CD14-positive monocyte (primary cell): Measurements from ENCODE around the gene SHB. TPM values are rescaled to one million over a fixed set of nuclear protein-coding genes. Genes with fewer than 3 reads are reported as not detected.

Source experiments
- DNase-seq, 3 donors: peaks; one replicate each; pipeline ENCODE4 v3.0.0-alpha.2; 2011 to 2022
- H2AFZ ChIP-seq: 2 replicates; pipeline ENCODE4 v1.6.0; 2012; ENCODE audit warnings: mild to moderate bottlenecking, low read depth, low read length, inconsistent platforms; ENCODE audit not compliant: insufficient read depth, poor library complexity, severe bottlenecking
- H3K27ac ChIP-seq, 2 donors: 1 replicate in 1 of 2; 2 replicates in 1 of 2; pipeline ENCODE4 v1.5.1; 2012 to 2013; ENCODE audit warnings: low read length in 2 of 2, control low read depth in 1 of 2, inconsistent platforms in 1 of 2, low read depth in 1 of 2, mild to moderate bottlenecking in 1 of 2
- H3K27me3 ChIP-seq, 2 donors: one replicate each; pipeline versions ENCODE4 v1.6.0 to v1.6.1; 2011 to 2013; ENCODE audit warnings: low read length in 2 of 2; ENCODE audit not compliant: control insufficient read depth in 2 of 2, insufficient read depth in 2 of 2
- H3K36me3 ChIP-seq, 2 donors: replicated peaks in 1 of 2; 1 replicate in 1 of 2; 2 replicates in 1 of 2; pipeline versions ENCODE4 v1.5.1 to v1.6.1; 2012 to 2013; ENCODE audit warnings: low read length in 2 of 2, control low read depth in 1 of 2, inconsistent platforms in 1 of 2, mild to moderate bottlenecking in 1 of 2; ENCODE audit not compliant: insufficient read depth in 2 of 2, control insufficient read depth in 1 of 2
- H3K4me1 ChIP-seq, 2 donors: 1 replicate in 1 of 2; 2 replicates in 1 of 2; pipeline versions ENCODE4 v1.5.1 to v1.6.1; 2012 to 2013; ENCODE audit warnings: low read length in 2 of 2, control low read depth in 1 of 2, inconsistent platforms in 1 of 2, mild to moderate bottlenecking in 1 of 2, moderate library complexity in 1 of 2; ENCODE audit not compliant: insufficient read depth in 2 of 2, control insufficient read depth in 1 of 2
- H3K4me2 ChIP-seq: replicated peaks from 2 replicates; pipeline ENCODE3; 2012; ENCODE audit warnings: low read length, moderate library complexity, mild to moderate bottlenecking; ENCODE audit not compliant: poor library complexity, severe bottlenecking; ENCODE audit errors: extremely low read depth
- H3K4me3 ChIP-seq, 3 experiments: fragments of 200-600 bp in 1 of 3; sonication (generic) in 1 of 3; replicated peaks in 1 of 3; 1 replicate in 2 of 3; 2 replicates in 1 of 3; pipeline ENCODE4 v1.5.1; 2011 to 2013; ENCODE audit warnings: low read length in 3 of 3, mild to moderate bottlenecking in 3 of 3, control low read depth in 2 of 3, low read depth in 2 of 3, inconsistent platforms in 1 of 3, moderate library complexity in 1 of 3
- H3K79me2 ChIP-seq: 2 replicates; pipeline ENCODE4 v1.6.0; 2012; ENCODE audit warnings: mild to moderate bottlenecking, control low read depth, inconsistent platforms, low read length, moderate library complexity; ENCODE audit not compliant: insufficient read depth
- H3K9ac ChIP-seq: 2 replicates; pipeline ENCODE4 v1.6.0; 2017; ENCODE audit warnings: low read length, mild to moderate bottlenecking; ENCODE audit not compliant: insufficient read depth, poor library complexity, severe bottlenecking
- H3K9me3 ChIP-seq, 2 donors: replicated peaks in 1 of 2; 1 replicate in 1 of 2; 2 replicates in 1 of 2; pipeline versions ENCODE4 v1.5.1 to v1.6.1; 2012 to 2013; ENCODE audit warnings: low read length in 2 of 2, control low read depth in 1 of 2; ENCODE audit not compliant: control insufficient read depth in 1 of 2, insufficient read depth in 1 of 2
- H4K20me1 ChIP-seq: 2 replicates; pipeline ENCODE4 v1.6.0; 2012; ENCODE audit warnings: mild to moderate bottlenecking, low read length, control low read depth, moderate library complexity; ENCODE audit not compliant: insufficient read depth
- H3K27ac Mint-ChIP-seq, 7 donors: one replicate each; pipeline ENCODE4 v1.8.0; 2020; ENCODE audit warnings: mild to moderate bottlenecking in 7 of 7, mixed read lengths in 7 of 7, moderate library complexity in 6 of 7, inconsistent platforms in 2 of 7
- H3K27me3 Mint-ChIP-seq, 3 donors: one replicate each; pipeline ENCODE4 v1.8.0; 2021 to 2022; ENCODE audit warnings: low read depth in 3 of 3, mild to moderate bottlenecking in 3 of 3, mixed read lengths in 3 of 3, moderate library complexity in 3 of 3, inconsistent platforms in 1 of 3
- H3K36me3 Mint-ChIP-seq, 2 donors: one replicate each; pipeline ENCODE4 v1.8.0; 2020; ENCODE audit warnings: mixed read lengths in 2 of 2, inconsistent platforms in 1 of 2, mild to moderate bottlenecking in 1 of 2
- H3K4me1 Mint-ChIP-seq: one replicate; pipeline ENCODE4 v1.8.0; 2020; ENCODE audit warnings: mild to moderate bottlenecking, mixed read lengths
- H3K4me3 Mint-ChIP-seq, 2 donors: one replicate each; pipeline ENCODE4 v1.8.0; 2020; ENCODE audit warnings: mild to moderate bottlenecking in 2 of 2, mixed read lengths in 2 of 2, moderate library complexity in 1 of 2
- H3K9me3 Mint-ChIP-seq, 7 donors: one replicate each; pipeline ENCODE4 v1.8.0; 2020 to 2022; ENCODE audit warnings: mixed read lengths in 7 of 7, mild to moderate bottlenecking in 6 of 7, moderate library complexity in 6 of 7, inconsistent platforms in 2 of 7
- WGBS: methylation state at CpG from one replicate; pipeline ENCODE4 v1.1.5; 2013; ENCODE audit warnings: missing lambda C conversion rate; ENCODE audit not compliant: insufficient coverage; 5-methylcytosine and 5-hydroxymethylcytosine counted together
- intact Hi-C, 2 donors: fragments of 100-400 bp; cut with micrococcal nuclease; formaldehyde crosslinking; loops; one replicate each; pipeline versions ENCODE4 v1.15.0 to v1.15.1; 2023
- polyA plus RNA-seq, 3 donors: library from polyadenylated mRNA; depleted of rRNA in 1 of 3; unstranded in 2 of 3; stranded (reverse) in 1 of 3; fragments of 300-500 nt in 2 of 3; fragments of >200 nt in 1 of 3; fragmentation: Illumina TruSeq in 2 of 3; gene quantifications; 1 replicate in 2 of 3; 2 replicates in 1 of 3; pipeline ENCODE4 v1.2.3, GENCODE V29; 2012 to 2021
- TF ChIP-seq, protein P1 (sequence below): fragments of 200-600 bp; IDR thresholded peaks from one replicate; pipeline ENCODE4 v1.8.0; 2022; ENCODE audit warnings: antibody characterized with exemption, mild to moderate bottlenecking

Gene SHB
- polyA plus RNA-seq, 3 donors, result 0.27 to 1.3 (median 0.31) TPM

- intact Hi-C loops, result no loop called here
- H3K9me3 ChIP-seq, result no peaks in the 10 kb centered on the region
- H3K4me1 ChIP-seq, result no peaks in the 10 kb centered on the region
- TF ChIP-seq, protein P1, sequence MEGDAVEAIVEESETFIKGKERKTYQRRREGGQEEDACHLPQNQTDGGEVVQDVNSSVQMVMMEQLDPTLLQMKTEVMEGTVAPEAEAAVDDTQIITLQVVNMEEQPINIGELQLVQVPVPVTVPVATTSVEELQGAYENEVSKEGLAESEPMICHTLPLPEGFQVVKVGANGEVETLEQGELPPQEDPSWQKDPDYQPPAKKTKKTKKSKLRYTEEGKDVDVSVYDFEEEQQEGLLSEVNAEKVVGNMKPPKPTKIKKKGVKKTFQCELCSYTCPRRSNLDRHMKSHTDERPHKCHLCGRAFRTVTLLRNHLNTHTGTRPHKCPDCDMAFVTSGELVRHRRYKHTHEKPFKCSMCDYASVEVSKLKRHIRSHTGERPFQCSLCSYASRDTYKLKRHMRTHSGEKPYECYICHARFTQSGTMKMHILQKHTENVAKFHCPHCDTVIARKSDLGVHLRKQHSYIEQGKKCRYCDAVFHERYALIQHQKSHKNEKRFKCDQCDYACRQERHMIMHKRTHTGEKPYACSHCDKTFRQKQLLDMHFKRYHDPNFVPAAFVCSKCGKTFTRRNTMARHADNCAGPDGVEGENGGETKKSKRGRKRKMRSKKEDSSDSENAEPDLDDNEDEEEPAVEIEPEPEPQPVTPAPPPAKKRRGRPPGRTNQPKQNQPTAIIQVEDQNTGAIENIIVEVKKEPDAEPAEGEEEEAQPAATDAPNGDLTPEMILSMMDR, result no peak
- peaks cover 5 to 30% (median 8%) of the 10 kb centered on the region in 3 donors for H3K27me3 Mint-ChIP-seq
- no peaks in the 10 kb centered on the region for H3K9me3 Mint-ChIP-seq
- H3K36me3 Mint-ChIP-seq, result no peaks in the 10 kb centered on the region
- H3K27me3 ChIP-seq, result peaks cover 2% of the 10 kb centered on the region in 2 donors
- no peak overlapping the region for H3K27ac Mint-ChIP-seq
- no peak overlapping the region for H2AFZ ChIP-seq
- no peak overlapping the region for H3K4me3 Mint-ChIP-seq
- DNase-seq, result no peak
- H3K4me3 ChIP-seq, result no peak overlapping the region
- H3K9ac ChIP-seq, result no peak overlapping the region
- no peaks in the 10 kb centered on the region for H3K36me3 ChIP-seq
- no peak overlapping the region for H3K27ac ChIP-seq
- H3K4me1 Mint-ChIP-seq, result no peaks in the 10 kb centered on the region
- no peaks in the 10 kb centered on the region for H4K20me1 ChIP-seq
- 100% methylated on average over 1 of the region's 1 CpG for WGBS
- no peak overlapping the region for H3K4me2 ChIP-seq
- no peaks in the 10 kb centered on the region for H3K79me2 ChIP-seq
These were observed 43.4 kb upstream of the SHB start for GRCh38 chr9:38112456-38112855.

GRCh38 chr9:38112049-38112448, 43.0 kb upstream of the SHB start:
- no peaks in the 10 kb centered on the region for H3K9me3 Mint-ChIP-seq

More at GRCh38 chr9:38112049-38112448, 43.0 kb upstream of the SHB start:
- WGBS, result 100% methylated on average over 2 of the region's 5 CpGs
- Histone ChIP-seq H4K20me1 (no peaks in the 10 kb centered on the region), H3K27ac (no peak overlapping the region), H3K4me1 (no peaks in the 10 kb centered on the region), H3K79me2 (no peaks in the 10 kb centered on the region), H3K9ac (no peak overlapping the region), H3K4me2 (no peak overlapping the region), H3K27me3 (peaks cover 2% of the 10 kb centered on the region in 2 donors), H3K4me3 (no peak overlapping the region), H3K36me3 (no peaks in the 10 kb centered on the region), H2AFZ (no peak overlapping the region), H3K9me3 (no peaks in the 10 kb centered on the region)
- no peak for DNase-seq
- no peaks in the 10 kb centered on the region for H3K36me3 Mint-ChIP-seq
- intact Hi-C loops, result no loop called here
- no peak overlapping the region for H3K27ac Mint-ChIP-seq
- peak overlapping the region in 1 of 2 donors; percentile 2 for H3K4me3 Mint-ChIP-seq
- TF ChIP-seq, protein P1, result no peak
- H3K4me1 Mint-ChIP-seq, result no peaks in the 10 kb centered on the region
- H3K27me3 Mint-ChIP-seq, result peaks cover 5 to 27% (median 8%) of the 10 kb centered on the region in 3 donors
